ENCODE measurements around the gene OLFM1. TPM values are rescaled to one million over a fixed set of nuclear protein-coding genes. Genes with fewer than 3 reads are reported as not detected.

OLFM1 gene
- total RNA-seq, 1 experiment from 2014 or later, result 3.5 TPM

GRCh38 chr9:135051316-135052038 lies 36.0 kb upstream of the OLFM1 start:
- POLR2A ChIA-PET, result no interaction called here
- H4K20me1 ChIP-seq (ENCODE audit: insufficient read depth), result no peaks in the 10 kb centered on the region
- H3K9me3 ChIP-seq (ENCODE audit: control insufficient read depth in 1 of 2, insufficient read depth in 1 of 2, low read depth in 1 of 2, low read length in 2 of 2), result no peaks in the 10 kb centered on the region
- no peak overlapping the region for H3K4me3 ChIP-seq (replicated peaks in 1 of 2; ENCODE audit: low read depth in 1 of 2, low read length in 2 of 2)
- DNase-seq (ENCODE audit: low read depth, low spot score) (no peak), ATAC-seq (no peak)
- H3K27ac ChIP-seq (ENCODE audit: low read depth, low read length), result no peak overlapping the region
- H3K9ac ChIP-seq (ENCODE audit: low read length), result no peak overlapping the region
- peaks cover 32% of the 10 kb centered on the region for H3K27me3 ChIP-seq (ENCODE audit: insufficient read depth, low read length)
- H3K79me2 ChIP-seq (ENCODE audit: insufficient read depth, low read length), result no peaks in the 10 kb centered on the region
- no TSS peak for BruUV-seq (replicated peaks)
- no peak overlapping the region for H3K4me2 ChIP-seq (ENCODE audit: low read length)
- no peaks in the 10 kb centered on the region for H3K9me2 ChIP-seq (ENCODE audit: insufficient read depth)
- H3K4me1 ChIP-seq (ENCODE audit: control insufficient read depth in 1 of 2, insufficient read depth in 2 of 2, low read length in 2 of 2), result no peaks in the 10 kb centered on the region
- no peak overlapping the region for H2AFZ ChIP-seq (ENCODE audit: low read depth, low read length, poor library complexity, severe bottlenecking)
- no peaks in the 10 kb centered on the region for H3K36me3 ChIP-seq (ENCODE audit: control insufficient read depth in 1 of 2, insufficient read depth in 2 of 2, low read length in 2 of 2)
- CTCF ChIA-PET, result no interaction called here
- TF ChIP-seq SRF (IDR thresholded peaks at IDR 0.05; ENCODE audit: low read depth) (no peak), EGR1 (IDR thresholded peaks at IDR 0.05; ENCODE audit: low read depth) (no peak), ZBTB33 (IDR thresholded peaks at IDR 0.05; ENCODE audit: extremely low read depth, insufficient replicate concordance, low read length) (no peak), EZH2phosphoT487 (IDR thresholded peaks at IDR 0.05; ENCODE audit: borderline replicate concordance) (no peak), CTCF (IDR thresholded peaks at IDR 0.05 in 2 of 3, conservative IDR thresholded peaks at IDR 0.05 in 1 of 3; ENCODE audit: borderline replicate concordance in 1 of 3, insufficient read depth in 1 of 3, low read depth in 2 of 3, low read length in 2 of 3) (no peak), JUND (IDR thresholded peaks at IDR 0.05) (no peak), MAX (IDR thresholded peaks at IDR 0.05) (no peak), ZNF274 (IDR thresholded peaks at IDR 0.05; ENCODE audit: low read depth, low read length) (no peak), TCF7L2 (IDR thresholded peaks at IDR 0.05; ENCODE audit: borderline replicate concordance, extremely low read depth, insufficient read depth, insufficient read length) (no peak), YY1 (IDR thresholded peaks at IDR 0.05; ENCODE audit: extremely low read depth, insufficient replicate concordance, low read depth, low read length) (no peak), ZFX (IDR thresholded peaks at IDR 0.05) (no peak), SIN3A (IDR thresholded peaks at IDR 0.05; ENCODE audit: low read depth) (no peak), ELF1 (IDR thresholded peaks at IDR 0.05; ENCODE audit: borderline replicate concordance, low read depth) (no peak), FOSL1 (IDR thresholded peaks at IDR 0.05; ENCODE audit: low read depth) (no peak), POLR2A (IDR thresholded peaks at IDR 0.05; ENCODE audit: borderline replicate concordance, extremely low read depth, insufficient read depth, insufficient read length) (no peak), REST (IDR thresholded peaks at IDR 0.05; ENCODE audit: low read depth) (no peak)
- intact Hi-C loops (cut with micrococcal nuclease), result no loop called here
- RAD21 ChIA-PET (ENCODE audit: low non-redundant PET in 1 of 2, low total read pairs in 2 of 2, uncharacterized antibody in 2 of 2, unreplicated experiment in 2 of 2), result no interaction called here
